Coronary artery (tissue), 2 donors: ENCODE results near the gene CCDC170.
"Not testable (repeated sequence)": the region's sequence is repeated elsewhere in the genome, so short reads cannot be mapped to it uniquely, and the experiment has no call there.

Experiments used
- DNase-seq: peaks from one replicate; pipeline ENCODE4 v3.0.0-alpha.2; 2017; ENCODE audit warnings: low spot score
- H3K27ac ChIP-seq, 2 donors: fragments of 200-600 bp; sonication (generic); one replicate each; pipeline ENCODE4 v1.5.1; 2016 to 2019
- H3K4me3 ChIP-seq: fragments of 200-600 bp; sonication (generic); 2 replicates; pipeline ENCODE4 v1.5.1; 2016; ENCODE audit warnings: mild to moderate bottlenecking, moderate library complexity
- TF ChIP-seq, protein P1 (sequence below): fragments of 200-600 bp; sonication (generic); IDR thresholded peaks from one replicate; pipeline ENCODE4 v1.5.1; 2019; ENCODE audit warnings: antibody characterized with exemption

The CCDC170 gene

DNA sequence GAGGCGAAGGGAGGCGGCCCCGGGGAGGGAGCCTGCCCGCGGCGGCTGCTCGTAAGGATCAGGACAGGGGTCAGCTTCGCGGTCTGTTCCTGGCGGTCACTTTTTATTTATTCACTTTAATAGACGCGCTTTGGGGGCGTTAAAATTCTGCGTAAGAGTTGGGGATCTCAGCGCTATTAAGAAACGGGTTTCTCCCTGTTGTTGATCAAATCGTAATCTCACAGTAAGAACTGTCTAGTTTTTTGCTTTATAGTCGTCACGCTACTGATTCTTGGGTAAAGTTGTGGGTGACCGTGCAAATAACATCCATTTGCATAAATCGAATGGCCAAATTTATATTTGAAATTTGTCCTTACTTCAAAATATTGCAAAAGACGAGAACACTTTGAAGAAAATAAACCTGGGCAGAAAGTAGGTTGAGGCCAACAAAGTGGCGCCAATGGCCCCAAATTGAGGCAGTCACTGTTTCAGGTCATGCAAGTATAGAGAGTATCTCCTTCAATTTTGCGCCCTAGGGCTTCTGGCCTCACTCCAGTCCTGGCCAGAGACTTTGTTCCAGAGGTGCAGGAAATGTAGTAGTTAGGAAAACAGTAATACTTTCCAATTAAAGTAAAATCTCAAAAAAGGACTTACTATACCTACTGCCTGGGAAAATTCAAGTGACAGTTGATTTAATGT, 40.9 kb upstream of the CCDC170 start:
- Histone ChIP-seq H3K27ac (peak overlapping the region; percentile 93 to 97), H3K4me3 (peak overlapping the region; percentile 93)
- TF ChIP-seq, protein P1, sequence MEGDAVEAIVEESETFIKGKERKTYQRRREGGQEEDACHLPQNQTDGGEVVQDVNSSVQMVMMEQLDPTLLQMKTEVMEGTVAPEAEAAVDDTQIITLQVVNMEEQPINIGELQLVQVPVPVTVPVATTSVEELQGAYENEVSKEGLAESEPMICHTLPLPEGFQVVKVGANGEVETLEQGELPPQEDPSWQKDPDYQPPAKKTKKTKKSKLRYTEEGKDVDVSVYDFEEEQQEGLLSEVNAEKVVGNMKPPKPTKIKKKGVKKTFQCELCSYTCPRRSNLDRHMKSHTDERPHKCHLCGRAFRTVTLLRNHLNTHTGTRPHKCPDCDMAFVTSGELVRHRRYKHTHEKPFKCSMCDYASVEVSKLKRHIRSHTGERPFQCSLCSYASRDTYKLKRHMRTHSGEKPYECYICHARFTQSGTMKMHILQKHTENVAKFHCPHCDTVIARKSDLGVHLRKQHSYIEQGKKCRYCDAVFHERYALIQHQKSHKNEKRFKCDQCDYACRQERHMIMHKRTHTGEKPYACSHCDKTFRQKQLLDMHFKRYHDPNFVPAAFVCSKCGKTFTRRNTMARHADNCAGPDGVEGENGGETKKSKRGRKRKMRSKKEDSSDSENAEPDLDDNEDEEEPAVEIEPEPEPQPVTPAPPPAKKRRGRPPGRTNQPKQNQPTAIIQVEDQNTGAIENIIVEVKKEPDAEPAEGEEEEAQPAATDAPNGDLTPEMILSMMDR: no peak
- no peak for DNase-seq

DNA sequence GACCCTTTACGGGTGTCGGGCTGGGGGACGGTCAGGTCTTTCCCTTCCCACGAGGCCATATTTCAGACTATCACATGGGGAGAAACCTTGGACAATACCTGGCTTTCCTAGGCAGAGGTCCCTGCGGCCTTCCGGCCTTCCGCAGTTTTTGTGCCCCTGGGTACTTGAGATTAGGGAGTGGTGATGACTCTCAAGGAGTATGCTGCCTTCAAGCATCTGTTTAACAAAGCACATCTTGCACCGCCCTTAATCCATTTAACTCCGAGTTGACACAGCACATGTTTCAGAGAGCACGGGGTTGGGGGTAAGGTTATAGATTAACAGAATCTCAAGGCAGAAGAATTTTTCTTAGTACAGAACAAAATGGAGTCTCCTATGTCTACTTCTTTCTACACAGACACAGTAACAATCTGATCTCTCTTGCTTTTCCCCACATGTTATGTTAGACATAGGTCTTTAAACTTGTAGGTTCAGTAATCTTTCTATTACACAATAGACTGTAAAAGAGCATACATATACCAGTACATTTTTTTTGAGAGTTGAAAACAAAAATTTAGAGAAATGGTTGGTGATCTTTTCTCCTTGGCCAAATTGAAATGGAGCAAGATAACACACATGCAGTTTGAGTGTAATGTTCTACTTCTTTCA, 37.9 kb upstream of the CCDC170 start:
- not testable (repeated sequence) for H3K4me3 ChIP-seq, DNase-seq, H3K27ac ChIP-seq

DNA sequence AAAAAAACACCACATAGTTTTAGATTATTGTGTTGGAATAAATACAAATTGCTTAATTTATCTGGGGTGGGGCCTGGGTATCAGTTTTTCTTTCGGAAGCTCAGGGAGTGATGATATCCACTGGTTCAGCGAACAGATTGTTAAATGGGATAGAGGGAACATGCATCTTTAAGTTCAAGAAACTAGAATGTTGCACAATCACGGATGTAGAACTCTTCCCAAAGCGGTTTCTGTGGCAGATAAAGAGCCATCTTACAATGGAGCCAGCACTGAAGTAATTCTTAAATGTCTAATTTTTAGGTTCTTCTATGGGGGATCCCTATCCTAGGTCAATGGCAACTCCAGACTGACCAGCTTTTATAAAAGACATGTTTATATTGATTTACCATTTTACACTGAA, 32.1 kb upstream of the CCDC170 start:
- no peak for DNase-seq
- Histone ChIP-seq H3K4me3 (no peak overlapping the region), H3K27ac (no peak overlapping the region)
- TF ChIP-seq, protein P1: no peak

DNA sequence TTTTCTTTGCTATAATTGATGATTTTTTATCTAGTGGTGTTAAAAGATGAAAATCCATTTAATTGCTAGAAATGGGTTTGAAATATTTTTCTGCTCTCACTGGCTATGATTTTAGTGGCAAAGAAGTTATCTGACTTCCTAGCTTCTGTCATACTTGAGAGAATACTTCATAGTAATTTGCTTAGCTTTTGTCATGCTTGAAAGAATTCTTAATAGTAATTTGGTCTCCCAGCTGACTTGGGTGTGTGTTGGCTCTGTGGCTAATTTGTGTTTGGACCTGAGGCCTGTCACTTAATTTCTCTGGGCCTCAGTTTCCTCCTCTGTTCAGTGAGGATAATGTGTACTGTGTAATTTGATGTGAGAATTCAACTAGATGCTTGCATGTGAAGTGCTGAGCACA, 29.1 kb upstream of the CCDC170 start:
- DNase-seq: no peak
- no peak overlapping the region for H3K4me3 ChIP-seq
- TF ChIP-seq, protein P1: no peak
- no peak overlapping the region for H3K27ac ChIP-seq

DNA sequence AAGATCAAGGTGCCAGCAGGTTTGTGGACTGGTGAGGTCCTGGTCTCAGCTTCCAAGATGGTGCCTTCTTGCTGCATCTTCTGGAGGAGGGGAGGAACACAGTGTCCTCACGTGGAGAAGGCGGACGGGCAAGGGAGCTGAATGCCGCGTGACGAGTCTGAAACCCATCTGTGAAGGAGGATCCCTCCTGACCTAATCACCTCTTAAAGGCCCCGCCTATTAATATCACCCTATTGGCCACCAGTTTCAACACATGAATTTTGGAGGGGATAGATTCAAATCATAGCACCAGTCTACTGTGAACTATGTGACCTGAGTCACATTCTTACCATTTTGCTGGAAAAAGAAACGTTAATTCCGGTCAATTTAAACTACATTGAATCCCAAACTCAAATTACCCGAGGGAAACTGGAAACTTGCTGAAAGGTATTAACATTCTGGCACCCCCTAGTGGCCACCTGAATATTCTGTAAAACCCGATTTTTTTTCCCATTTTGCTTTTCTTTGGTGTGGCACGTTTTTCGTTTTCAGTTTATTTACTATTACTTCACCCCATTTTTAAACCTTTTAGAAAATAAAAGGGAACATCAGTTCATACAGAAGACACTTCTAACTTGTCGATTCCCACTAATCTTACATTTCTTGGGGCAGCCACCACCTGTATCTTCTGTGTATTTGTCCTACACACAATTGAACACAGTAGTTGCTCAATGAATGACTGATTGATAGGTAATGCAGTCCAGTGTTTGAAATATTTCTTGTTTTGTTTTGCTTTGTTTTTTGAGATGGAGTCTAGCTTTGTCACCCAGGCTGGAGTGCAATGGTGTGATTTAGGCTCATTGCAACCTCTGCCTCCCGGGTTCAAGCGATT, 17.9 kb upstream of the CCDC170 start:
- TF ChIP-seq, protein P1: peak; percentile 63
- Histone ChIP-seq H3K27ac (no peak overlapping the region), H3K4me3 (peak overlapping the region; percentile 56)
- DNase-seq: no peak

GRCh38 chr6:151477726-151478125, 16.1 kb upstream of the CCDC170 start:
- DNase-seq: no peak
- Histone ChIP-seq H3K4me3 (no peak overlapping the region), H3K27ac (no peak overlapping the region)
- TF ChIP-seq, protein P1: no peak

DNA sequence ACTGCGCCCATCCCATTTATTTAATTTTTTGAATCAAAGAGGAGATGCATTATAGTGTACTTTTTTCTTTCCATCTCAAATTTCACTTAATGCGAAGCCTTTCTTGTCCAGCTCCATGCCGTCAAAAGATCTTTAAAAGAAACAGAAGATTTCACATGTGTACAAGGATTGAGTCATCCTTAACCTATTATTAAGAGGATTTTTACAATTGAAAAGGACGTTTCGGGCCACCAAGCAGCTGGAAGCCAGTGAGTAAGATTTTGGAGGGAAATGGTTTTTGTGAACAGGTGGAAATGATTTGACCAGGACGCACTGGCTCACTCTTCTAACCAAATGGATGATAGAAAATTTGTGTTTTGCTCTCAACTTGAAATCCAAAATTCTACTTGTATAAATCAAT, 15.1 kb upstream of the CCDC170 start:
- H3K27ac ChIP-seq: no peak overlapping the region
- no peak for DNase-seq
- TF ChIP-seq, protein P1: no peak
- H3K4me3 ChIP-seq: no peak overlapping the region
